HPDE6-E6E7 (cell line): ENCODE data around the gene DIS3L2.

ENCODE experiments used
- DNase-seq: peaks from one replicate; pipeline ENCODE4 v3.0.0; 2011; ENCODE audit warnings: missing footprints; ENCODE audit errors: extremely low spot score

Gene DIS3L2

GRCh38 chr2:232053777-232054176 is 92.3 kb downstream of the DIS3L2 start:
- DNase-seq: no peak

GRCh38 chr2:232058063-232058877 is 96.8 kb downstream of the DIS3L2 start:
- no peak for DNase-seq

GRCh38 chr2:232058931-232059330 is 97.4 kb downstream of the DIS3L2 start:
- no peak for DNase-seq

- no peak for DNase-seq
Observed at GRCh38 chr2:232061265-232061664, 99.8 kb downstream of the DIS3L2 start.

GRCh38 chr2:232073026-232073425 is 111.5 kb downstream of the DIS3L2 start:
- no peak for DNase-seq

GRCh38 chr2:232073699-232074098 is 112.2 kb downstream of the DIS3L2 start:
- no peak for DNase-seq

GRCh38 chr2:232075080-232075479 is 113.6 kb downstream of the DIS3L2 start:
- no peak for DNase-seq

GRCh38 chr2:232075859-232076258 is 114.3 kb downstream of the DIS3L2 start:
- DNase-seq: no peak

- no peak for DNase-seq
Observed at GRCh38 chr2:232076272-232076671, 114.8 kb downstream of the DIS3L2 start.

GRCh38 chr2:232076736-232077135 is 115.2 kb downstream of the DIS3L2 start:
- DNase-seq: no peak

GRCh38 chr2:232085164-232085563 is 123.7 kb downstream of the DIS3L2 start:
- no peak for DNase-seq

- DNase-seq: no peak
Observed at GRCh38 chr2:232085826-232086425, 124.4 kb downstream of the DIS3L2 start.

- no peak for DNase-seq
Observed at GRCh38 chr2:232088771-232089170, 127.3 kb downstream of the DIS3L2 start.

GRCh38 chr2:232094201-232094600 is 132.7 kb downstream of the DIS3L2 start:
- no peak for DNase-seq

GRCh38 chr2:232094883-232095282 is 133.4 kb downstream of the DIS3L2 start:
- no peak for DNase-seq

- DNase-seq: no peak
Observed at GRCh38 chr2:232097260-232097659, 135.7 kb downstream of the DIS3L2 start.

- no peak for DNase-seq
Observed at GRCh38 chr2:232097758-232098157, 136.2 kb downstream of the DIS3L2 start.

- no peak for DNase-seq
Observed at GRCh38 chr2:232102380-232102779, 140.9 kb downstream of the DIS3L2 start.

- DNase-seq: no peak
Observed at GRCh38 chr2:232103140-232103737, 141.7 kb downstream of the DIS3L2 start.

GRCh38 chr2:232104076-232104646 is 142.6 kb downstream of the DIS3L2 start:
- no peak for DNase-seq

- no peak for DNase-seq
Observed at GRCh38 chr2:232111551-232111950, 150.0 kb downstream of the DIS3L2 start.

GRCh38 chr2:232113821-232114220 is 152.3 kb downstream of the DIS3L2 start:
- no peak for DNase-seq
